CD4-positive, alpha-beta T cell treated with Interleukin-6 for 4 hours (primary cell): ENCODE data around the gene FCRL4.

Experiments
- DNase-seq: peaks from one replicate; pipeline ENCODE4 v3.0.0-alpha.2; 2020; ENCODE audit warnings: mixed read lengths

FCRL4 gene

GRCh38 chr1:157597959-157598667 lies at the start of gene FCRL4:
Gene FCRL4 (minus strand): TSS chr1:157598085. CDS start chr1:157597944, 141 bp downstream.
- no peak for DNase-seq

- DNase-seq = no peak
Observed at GRCh38 chr1:157646144-157646543, 48.3 kb upstream of the FCRL4 start.

GRCh38 chr1:157641177-157641576 lies 43.3 kb upstream of the FCRL4 start:
- DNase-seq = no peak

GRCh38 chr1:157639800-157640199 lies 41.9 kb upstream of the FCRL4 start:
- DNase-seq = no peak

- no peak for DNase-seq
Observed at GRCh38 chr1:157628773-157629172, 30.9 kb upstream of the FCRL4 start.

GRCh38 chr1:157626099-157626498 lies 28.2 kb upstream of the FCRL4 start:
- peak; percentile 8 for DNase-seq

GRCh38 chr1:157624471-157624870 lies 26.6 kb upstream of the FCRL4 start:
- DNase-seq = no peak

GRCh38 chr1:157622471-157622870 lies 24.6 kb upstream of the FCRL4 start:
- no peak for DNase-seq

GRCh38 chr1:157618190-157618589 lies 20.3 kb upstream of the FCRL4 start:
- DNase-seq = no peak

- DNase-seq = no peak
Observed at GRCh38 chr1:157600236-157600635, 2.4 kb upstream of the FCRL4 start.

GRCh38 chr1:157596384-157596783 lies 1.5 kb downstream of the FCRL4 start:
- no peak for DNase-seq

GRCh38 chr1:157595356-157595755 lies 2.5 kb downstream of the FCRL4 start:
- no peak for DNase-seq

- no peak for DNase-seq
Observed at GRCh38 chr1:157585984-157586383, 11.9 kb downstream of the FCRL4 start.

- no peak for DNase-seq
Observed at GRCh38 chr1:157584503-157584902, 13.4 kb downstream of the FCRL4 start.

GRCh38 chr1:157580828-157581210 lies 17.1 kb downstream of the FCRL4 start:
- no peak for DNase-seq

GRCh38 chr1:157580179-157580827 lies 17.6 kb downstream of the FCRL4 start:
- DNase-seq = peak; percentile 26

GRCh38 chr1:157577420-157577819 lies 20.5 kb downstream of the FCRL4 start:
- no peak for DNase-seq

GRCh38 chr1:157575744-157576143 lies 22.1 kb downstream of the FCRL4 start:
- DNase-seq = no peak

- no peak for DNase-seq
Observed at GRCh38 chr1:157574836-157575235, 23.0 kb downstream of the FCRL4 start.

GRCh38 chr1:157566484-157567300 lies 31.2 kb downstream of the FCRL4 start:
- DNase-seq = no peak

GRCh38 chr1:157562515-157562914 lies 35.4 kb downstream of the FCRL4 start:
- DNase-seq = no peak

- DNase-seq = no peak
Observed at GRCh38 chr1:157558119-157558518, 39.8 kb downstream of the FCRL4 start.
